Ascending aorta (tissue), 2 donors: Measurements from ENCODE around the gene PATL2. TPM values are rescaled to one million over a fixed set of nuclear protein-coding genes. Genes with fewer than 3 reads are reported as not detected.
A peak's percentile ranks its signal among the peaks of the same experiment; 100 is the strongest.
"Not testable (repeated sequence)": the region's sequence is repeated elsewhere in the genome, so short reads cannot be mapped to it uniquely, and the experiment has no call there.

Experiments
- DNase-seq, 2 donors: peaks; one replicate each; pipeline ENCODE4 v3.0.0-alpha.2; 2019; ENCODE audit warnings: low spot score in 2 of 2
- H3K27ac ChIP-seq, 2 donors: fragments of 200-600 bp; sonication (generic); one replicate each; pipeline ENCODE4 v1.5.1; 2016 to 2017; ENCODE audit warnings: mild to moderate bottlenecking in 1 of 2
- H3K27me3 ChIP-seq: fragments of 200-600 bp; sonication (generic); one replicate; pipeline ENCODE4 v1.5.1; 2017
- H3K36me3 ChIP-seq, 2 donors: fragments of 200-600 bp; sonication (generic); one replicate each; pipeline ENCODE4 v1.5.1; 2016
- H3K4me1 ChIP-seq, 2 donors: fragments of 200-600 bp; sonication (generic); one replicate each; pipeline ENCODE4 v1.5.1; 2016 to 2017; ENCODE audit warnings: mild to moderate bottlenecking in 1 of 2
- H3K4me3 ChIP-seq, 2 donors: fragments of 200-600 bp; sonication (generic); one replicate each; pipeline ENCODE4 v1.5.1; 2016 to 2017; ENCODE audit warnings: mild to moderate bottlenecking in 1 of 2
- H3K9me3 ChIP-seq, 2 donors: fragments of 200-600 bp; sonication (generic); one replicate each; pipeline ENCODE4 v1.5.1; 2016
- CTCF ChIP-seq, 3 experiments: fragments of 200-600 bp in 2 of 3; fragments of 450-650 bp in 1 of 3; sonication (generic) in 2 of 3; IDR thresholded peaks; one replicate each; pipeline ENCODE4 v1.5.1; 2016 to 2019; ENCODE audit warnings: antibody characterized with exemption in 3 of 3, mild to moderate bottlenecking in 1 of 3, moderate library complexity in 1 of 3
- intact Hi-C: fragments of 100-400 bp; cut with DNase I; formaldehyde crosslinking; loops from one replicate; pipeline ENCODE4 v1.15.1; 2023
- total RNA-seq: library from RNA; depleted of rRNA; stranded (reverse); fragments of >200 nt; gene quantifications from one replicate; pipeline ENCODE4 v1.1.0, GENCODE V29; 2016

Gene PATL2
- total RNA-seq = not detected

- peak; percentile 90 to 98 for DNase-seq
- no peaks in the 10 kb centered on the region for H3K27me3 ChIP-seq
- H3K4me1 ChIP-seq = peaks cover 4 to 15% of the 10 kb centered on the region in 2 donors
- H3K9me3 ChIP-seq = no peaks in the 10 kb centered on the region
- H3K36me3 ChIP-seq = peaks cover 11 to 12% of the 10 kb centered on the region in 2 donors
- TF ChIP-seq CTCF (IDR thresholded peaks at IDR 0.05) = no peak
- peak within 1 kb of the TSS; percentile 97 to 99 for H3K27ac ChIP-seq
- intact Hi-C loops = loop anchor here (1.0 to 10.0 kb wide), 6 partner anchors 18 to 1196 kb away; partner anchors contain the start of genes CTDSPL2, GOLM2, MAP1A and SPG11
- peak within 1 kb of the TSS; percentile 87 to 90 for H3K4me3 ChIP-seq
Measured at GRCh38 chr15:44711096-44711742, at the start of gene PATL2, which contains the start of gene B2M. PATL2 (minus strand) TSS chr15:44711323; CDS start chr15:44676490, 34,833 bp downstream. B2M (plus strand) TSS chr15:44711517; CDS start chr15:44711547, 30 bp downstream.

- Histone ChIP-seq H3K4me1 (no peaks in the 10 kb centered on the region), H3K4me3 (no peak overlapping the region), H3K27me3 (no peaks in the 10 kb centered on the region), H3K9me3 (no peaks in the 10 kb centered on the region), H3K27ac (no peak overlapping the region), H3K36me3 (no peaks in the 10 kb centered on the region)
- no peak for TF ChIP-seq CTCF (IDR thresholded peaks at IDR 0.05)
- intact Hi-C loops = no loop called here
- no peak for DNase-seq
Measured at GRCh38 chr15:44753345-44753744, 42.2 kb upstream of the PATL2 start.

- DNase-seq, intact Hi-C loops, H3K4me1 ChIP-seq, H3K27me3 ChIP-seq, H3K27ac ChIP-seq, H3K36me3 ChIP-seq, H3K4me3 ChIP-seq, H3K9me3 ChIP-seq: not testable (repeated sequence)
Measured at GRCh38 chr15:44743454-44743853, 32.3 kb upstream of the PATL2 start.

- H3K27ac ChIP-seq, H3K36me3 ChIP-seq, H3K9me3 ChIP-seq, DNase-seq, H3K4me3 ChIP-seq, H3K4me1 ChIP-seq, intact Hi-C loops, H3K27me3 ChIP-seq: not testable (repeated sequence)
Measured at GRCh38 chr15:44739222-44739847, 28.2 kb upstream of the PATL2 start.

- no peaks in the 10 kb centered on the region for H3K36me3 ChIP-seq
- intact Hi-C loops = loop anchor here (1.0 kb wide), 1 partner anchor 75 kb away; the partner anchor contains the start of gene SPG11
Measured at GRCh38 chr15:44738340-44738984, 27.3 kb upstream of the PATL2 start.

More at GRCh38 chr15:44738340-44738984, 27.3 kb upstream of the PATL2 start:
- H3K27ac ChIP-seq = no peak overlapping the region
- no peaks in the 10 kb centered on the region for H3K27me3 ChIP-seq
- H3K9me3 ChIP-seq = no peaks in the 10 kb centered on the region
- peak; percentile 58 to 78 (median 76) for TF ChIP-seq CTCF (IDR thresholded peaks at IDR 0.05)
- no peak overlapping the region for H3K4me3 ChIP-seq
- DNase-seq = no peak
- peaks cover 0 to 7% of the 10 kb centered on the region in 2 donors for H3K4me1 ChIP-seq
